ENCODE data around the gene STRA6.

DNA sequence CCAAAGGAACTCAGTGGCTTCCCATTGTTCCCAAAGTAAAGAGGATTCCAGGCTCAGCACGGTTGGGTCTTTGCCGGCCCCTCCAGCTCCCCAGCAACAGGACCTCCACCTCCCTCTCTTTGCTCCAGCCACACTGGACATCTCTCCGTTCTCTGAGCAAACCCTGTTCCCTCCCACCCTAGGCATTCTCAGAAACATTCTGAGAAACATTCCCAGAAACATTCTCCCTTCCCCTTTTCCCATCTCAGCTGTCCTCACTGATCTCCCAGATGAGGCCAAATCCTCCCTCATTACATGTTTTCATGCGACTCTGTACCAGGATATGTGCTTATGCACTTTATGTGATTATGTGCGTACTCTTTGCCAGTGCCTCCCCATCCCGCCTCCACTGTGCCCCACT, 47.7 kb upstream of the STRA6 start:
- TF ChIP-seq EZH2 (IDR thresholded peaks at IDR 0.05) (no peak), POLR2AphosphoS5 (IDR thresholded peaks at IDR 0.05; ENCODE audit: borderline replicate concordance, low read depth, low read length) (no peak), FOXP2 (optimal IDR thresholded peaks at IDR 0.05; ENCODE audit: control extremely low read depth, extremely low read length, insufficient read depth) (no peak)
